GM18519 (cell line): ENCODE measurements around the gene UBB.
A peak's percentile ranks its signal among the peaks of the same experiment; 100 is the strongest.
"Not testable (repeated sequence)": the region's sequence is repeated elsewhere in the genome, so short reads cannot be mapped to it uniquely, and the experiment has no call there.

Source experiments
- ATAC-seq: cut with Tn5 transposase; IDR thresholded peaks from one replicate; pipeline ENCODE4 v1.9.1; 2021; ENCODE audit warnings: mild to moderate bottlenecking, moderate library complexity; ENCODE audit not compliant: unreplicated experiment, low FRiP score

The UBB gene

GRCh38 chr17:16374146-16374938 lies 6.5 kb upstream of the UBB start:
- no peak for ATAC-seq

GRCh38 chr17:16377941-16378341 lies 3.0 kb upstream of the UBB start:
- no peak for ATAC-seq

GRCh38 chr17:16378636-16379282 lies 2.1 kb upstream of the UBB start:
- no peak for ATAC-seq

GRCh38 chr17:16379654-16380053 lies 1.2 kb upstream of the UBB start:
- no peak for ATAC-seq

- no peak for ATAC-seq
Observed at GRCh38 chr17:16381496-16381820, 567 bp downstream of the UBB start.

- ATAC-seq: no peak
Observed at GRCh38 chr17:16383216-16383615, 2.3 kb downstream of the UBB start.

- no peak for ATAC-seq
Observed at GRCh38 chr17:16383772-16384287, 2.9 kb downstream of the UBB start.

GRCh38 chr17:16384557-16384956 lies 3.7 kb downstream of the UBB start:
- ATAC-seq: no peak

GRCh38 chr17:16386126-16386507 lies 5.2 kb downstream of the UBB start:
- ATAC-seq: not testable (repeated sequence)

GRCh38 chr17:16391451-16391850 lies 10.6 kb downstream of the UBB start:
- ATAC-seq: no peak

- ATAC-seq: not testable (repeated sequence)
Observed at GRCh38 chr17:16392491-16392890, 11.6 kb downstream of the UBB start.

GRCh38 chr17:16395887-16396286 lies 15.0 kb downstream of the UBB start:
- not testable (repeated sequence) for ATAC-seq

- not testable (repeated sequence) for ATAC-seq
Observed at GRCh38 chr17:16396693-16397092, 15.8 kb downstream of the UBB start.

GRCh38 chr17:16398270-16399267 lies 17.7 kb downstream of the UBB start:
- no peak for ATAC-seq

GRCh38 chr17:16403847-16404246 lies 23.0 kb downstream of the UBB start:
- ATAC-seq: not testable (repeated sequence)

- ATAC-seq: no peak
Observed at GRCh38 chr17:16406742-16407674, 26.1 kb downstream of the UBB start.

GRCh38 chr17:16407911-16408588 lies 27.2 kb downstream of the UBB start:
- ATAC-seq: peak; percentile 75

GRCh38 chr17:16415031-16415924 lies 34.4 kb downstream of the UBB start, which contains the start of gene TRPV2:
TSS of gene TRPV2 (plus strand) at chr17:16415571. CDS start at chr17:16417669, 2,098 bp downstream.
- ATAC-seq: no peak
